Body of pancreas (tissue), 4 donors: ENCODE results near the gene LRCH4. TPM values are rescaled to one million over a fixed set of nuclear protein-coding genes. Genes with fewer than 3 reads are reported as not detected.

Experiments used
- ATAC-seq: fragments of 150-250 bp; one replicate; pipeline ENCODE4 v1.9.1; 2016
- DNase-seq, 4 donors: peaks; one replicate each; pipeline ENCODE4 v3.0.0-alpha.2; 2019
- H3K27ac ChIP-seq, 4 donors: fragments of 200-600 bp; sonication (generic); 1 replicate in 3 of 4; 2 replicates in 1 of 4; pipeline versions ENCODE4 v1.5.1 to v1.6.1; 2016 to 2019; ENCODE audit warnings: mild to moderate bottlenecking in 1 of 4, mixed read lengths in 1 of 4, moderate library complexity in 1 of 4
- H3K27me3 ChIP-seq, 2 donors: fragments of 200-600 bp; sonication (generic); one replicate each; pipeline ENCODE4 v1.6.0; 2016; ENCODE audit warnings: mild to moderate bottlenecking in 1 of 2
- H3K36me3 ChIP-seq, 2 donors: fragments of 200-600 bp; sonication (generic); replicated peaks in 1 of 2; 2 replicates each; pipeline ENCODE4 v1.5.1; 2016; ENCODE audit warnings: low read depth in 2 of 2; ENCODE audit not compliant: insufficient read depth in 1 of 2
- H3K4me1 ChIP-seq: fragments of 200-600 bp; sonication (generic); one replicate; pipeline ENCODE4 v1.6.0; 2016
- H3K4me3 ChIP-seq, 2 donors: fragments of 200-600 bp; sonication (generic); 1 replicate in 1 of 2; 2 replicates in 1 of 2; pipeline ENCODE4 v1.5.1; 2016 to 2019
- H3K9me3 ChIP-seq, 3 donors: fragments of 200-600 bp; sonication (generic); 1 replicate in 2 of 3; 2 replicates in 1 of 3; pipeline ENCODE4 v1.5.1; 2016
- CTCF ChIP-seq, 7 experiments: fragments of 450-650 bp in 4 of 7; fragments of 200-600 bp in 3 of 7; sonication (generic) in 3 of 7; IDR thresholded peaks; one replicate each; pipeline ENCODE4 v1.5.1; 2016 to 2019; ENCODE audit warnings: antibody characterized with exemption in 7 of 7
- POLR2A ChIP-seq, 3 donors: fragments of 450-650 bp; IDR thresholded peaks; one replicate each; pipeline ENCODE4 v1.6.1; 2016; ENCODE audit warnings: antibody characterized with exemption in 3 of 3, mild to moderate bottlenecking in 2 of 3
- WGBS, 2 donors: methylation state at CpG; one replicate each; pipeline ENCODE4 v1.1.5; 2017; 5-methylcytosine and 5-hydroxymethylcytosine counted together
- intact Hi-C: fragments of 100-400 bp; cut with DNase I; formaldehyde crosslinking; loops from one replicate; pipeline ENCODE4 v1.15.1; 2023
- total RNA-seq, 2 donors: library from RNA; depleted of rRNA; stranded (reverse); fragments of >200 nt; gene quantifications; one replicate each; pipeline ENCODE4 v1.1.0, GENCODE V29; 2016

Gene LRCH4
- total RNA-seq, 2 donors from 2014 or later: 25.4 to 121 TPM

- Histone ChIP-seq H3K4me3 (no peak overlapping the region), H3K4me1 (peaks cover 70% of the 10 kb centered on the region), H3K27ac (peak overlapping the region; percentile 89 to 98 (median 95)), H3K9me3 (no peaks in the 10 kb centered on the region), H3K27me3 (no peaks in the 10 kb centered on the region), H3K36me3 (peaks cover 0 to 1% of the 10 kb centered on the region in 2 donors)
- ATAC-seq (no peak), DNase-seq (peak in 3 of 4 donors; percentile 34 to 54 (median 52))
- TF ChIP-seq CTCF (IDR thresholded peaks at IDR 0.05) (no peak), POLR2A (IDR thresholded peaks at IDR 0.05) (no peak)
- 35 to 37% methylated on average over 9 of the region's 9 CpGs for WGBS, 2 donors
- intact Hi-C loops: no loop called here
Measured at GRCh38 chr7:100546926-100547800, 38.8 kb downstream of the LRCH4 start.

GRCh38 chr7:100546129-100546925, 39.6 kb downstream of the LRCH4 start:
- ATAC-seq (peak; percentile 77), DNase-seq (peak in 3 of 4 donors; percentile 10 to 50 (median 45))
- H3K27ac ChIP-seq: peak overlapping the region; percentile 89 to 98 (median 95)
- no peaks in the 10 kb centered on the region for H3K9me3 ChIP-seq
- no peaks in the 10 kb centered on the region for H3K36me3 ChIP-seq
- 20 to 24% methylated on average over 10 of the region's 10 CpGs for WGBS, 2 donors
- TF ChIP-seq POLR2A (IDR thresholded peaks at IDR 0.05) (peak in 2 of 3 donors; percentile 23 to 30), CTCF (IDR thresholded peaks at IDR 0.05) (no peak)
- no peaks in the 10 kb centered on the region for H3K27me3 ChIP-seq
- no peak overlapping the region for H3K4me3 ChIP-seq
- H3K4me1 ChIP-seq: peaks cover 78% of the 10 kb centered on the region
- intact Hi-C loops: no loop called here

- H3K4me1 ChIP-seq: peaks cover 86% of the 10 kb centered on the region
- peak in 3 of 7 experiments; percentile 6 to 31 (median 8) for TF ChIP-seq CTCF (IDR thresholded peaks at IDR 0.05)
- TF ChIP-seq POLR2A (IDR thresholded peaks at IDR 0.05): no peak
- WGBS, 2 donors: 7 to 14% methylated on average over 1 to 3 of the region's 3 CpGs
- intact Hi-C loops: no loop called here
- no peaks in the 10 kb centered on the region for H3K36me3 ChIP-seq
- no peaks in the 10 kb centered on the region for H3K27me3 ChIP-seq
- H3K4me3 ChIP-seq: no peak overlapping the region
- no peaks in the 10 kb centered on the region for H3K9me3 ChIP-seq
- H3K27ac ChIP-seq: peak overlapping the region; percentile 89 to 98 (median 95)
- peak; percentile 50 to 84 (median 70) for DNase-seq
- ATAC-seq: peak; percentile 61
Measured at GRCh38 chr7:100545360-100546128, 40.4 kb downstream of the LRCH4 start.

- H3K4me1 ChIP-seq: peaks cover 92% of the 10 kb centered on the region
- no peak for TF ChIP-seq CTCF (IDR thresholded peaks at IDR 0.05)
- TF ChIP-seq POLR2A (IDR thresholded peaks at IDR 0.05): peak in 2 of 3 donors; percentile 10 to 25
- no peaks in the 10 kb centered on the region for H3K9me3 ChIP-seq
- intact Hi-C loops: no loop called here
- DNase-seq: peak in 3 of 4 donors; percentile 41 to 74 (median 55)
- WGBS, 2 donors: 13 to 16% methylated on average over 1 of the region's 1 CpG
- peak; percentile 40 for ATAC-seq
- no peaks in the 10 kb centered on the region for H3K27me3 ChIP-seq
- H3K36me3 ChIP-seq: no peaks in the 10 kb centered on the region
- peak overlapping the region; percentile 89 to 98 (median 95) for H3K27ac ChIP-seq
- no peak overlapping the region for H3K4me3 ChIP-seq
Measured at GRCh38 chr7:100544967-100545359, 41.0 kb downstream of the LRCH4 start.
